ENCODE results near the gene AQP1. TPM values are rescaled to one million over a fixed set of nuclear protein-coding genes. Genes with fewer than 3 reads are reported as not detected.

Gene AQP1
- polyA plus RNA-seq, 2 of the 4 experiments (the other 2 are of a cell fraction): 0.49 to 0.58 TPM

- CTCF ChIA-PET: interaction anchor here (1.0 kb wide), 1 partner anchor 25 kb away, joined by 3 read pairs; no protein-coding TSS in a partner anchor
- WGBS (ENCODE audit: missing lambda C conversion rate): 85% methylated on average over 6 of the region's 6 CpGs
- H3K27ac ChIP-seq: no peak overlapping the region
- H3K4me1 ChIP-seq: no peaks in the 10 kb centered on the region
- no peak for FAIRE-seq
- H3K4me2 ChIP-seq: no peak overlapping the region
- TF ChIP-seq BHLHE40 (IDR thresholded peaks at IDR 0.05; ENCODE audit: low read depth, low read length): no peak
- TF ChIP-seq RNF2 (IDR thresholded peaks at IDR 0.05; ENCODE audit: borderline replicate concordance, low read depth): no peak
- no peak for TF ChIP-seq MAZ (IDR thresholded peaks at IDR 0.05; ENCODE audit: borderline replicate concordance, low read depth, low read length)
- TF ChIP-seq POLR2A (IDR thresholded peaks at IDR 0.05; ENCODE audit: low read length): no peak
- TF ChIP-seq KDM5A (IDR thresholded peaks at IDR 0.05): no peak
- no peak for TF ChIP-seq JUNB (IDR thresholded peaks at IDR 0.05)
- TF ChIP-seq ZSCAN20 (CRISPR knock-in tag; IDR thresholded peaks at IDR 0.05): no peak
- no peak for TF ChIP-seq CHD4 (IDR thresholded peaks at IDR 0.05; ENCODE audit: borderline replicate concordance)
- no peak for TF ChIP-seq HOXB13 (CRISPR knock-in tag; IDR thresholded peaks at IDR 0.05; ENCODE audit: low read depth)
- TF ChIP-seq SREBF2 (IDR thresholded peaks at IDR 0.05): no peak
- no peak overlapping the region for H3K4me3 ChIP-seq
- POLR2A ChIA-PET: no interaction called here
- ATAC-seq: no peak
- H3K9me3 ChIP-seq: no peaks in the 10 kb centered on the region
- no peak for DNase-seq (ENCODE audit: low read depth in 1 of 2, low spot score in 1 of 2)
Measured at GRCh38 chr7:30873656-30874055, 38.0 kb upstream of the AQP1 start.

GRCh38 chr7:30874656-30875302 is 36.9 kb upstream of the AQP1 start:
- TF ChIP-seq HDAC2 (IDR thresholded peaks at IDR 0.05) (no peak), HOXB5 (CRISPR knock-in tag; IDR thresholded peaks at IDR 0.05) (no peak), RAD21 (conservative IDR thresholded peaks at IDR 0.05 in 1 of 2, IDR thresholded peaks at IDR 0.05 in 1 of 2) (no peak), RARB (CRISPR knock-in tag; IDR thresholded peaks at IDR 0.05) (no peak), FOSB (CRISPR knock-in tag; IDR thresholded peaks at IDR 0.05) (no peak), JUNB (IDR thresholded peaks at IDR 0.05) (no peak)
- TF ChIP-seq, protein P1, sequence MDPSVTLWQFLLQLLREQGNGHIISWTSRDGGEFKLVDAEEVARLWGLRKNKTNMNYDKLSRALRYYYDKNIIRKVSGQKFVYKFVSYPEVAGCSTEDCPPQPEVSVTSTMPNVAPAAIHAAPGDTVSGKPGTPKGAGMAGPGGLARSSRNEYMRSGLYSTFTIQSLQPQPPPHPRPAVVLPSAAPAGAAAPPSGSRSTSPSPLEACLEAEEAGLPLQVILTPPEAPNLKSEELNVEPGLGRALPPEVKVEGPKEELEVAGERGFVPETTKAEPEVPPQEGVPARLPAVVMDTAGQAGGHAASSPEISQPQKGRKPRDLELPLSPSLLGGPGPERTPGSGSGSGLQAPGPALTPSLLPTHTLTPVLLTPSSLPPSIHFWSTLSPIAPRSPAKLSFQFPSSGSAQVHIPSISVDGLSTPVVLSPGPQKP (IDR thresholded peaks at IDR 0.05; ENCODE audit: low read depth, low read length): no peak
- TF ChIP-seq, protein P2, sequence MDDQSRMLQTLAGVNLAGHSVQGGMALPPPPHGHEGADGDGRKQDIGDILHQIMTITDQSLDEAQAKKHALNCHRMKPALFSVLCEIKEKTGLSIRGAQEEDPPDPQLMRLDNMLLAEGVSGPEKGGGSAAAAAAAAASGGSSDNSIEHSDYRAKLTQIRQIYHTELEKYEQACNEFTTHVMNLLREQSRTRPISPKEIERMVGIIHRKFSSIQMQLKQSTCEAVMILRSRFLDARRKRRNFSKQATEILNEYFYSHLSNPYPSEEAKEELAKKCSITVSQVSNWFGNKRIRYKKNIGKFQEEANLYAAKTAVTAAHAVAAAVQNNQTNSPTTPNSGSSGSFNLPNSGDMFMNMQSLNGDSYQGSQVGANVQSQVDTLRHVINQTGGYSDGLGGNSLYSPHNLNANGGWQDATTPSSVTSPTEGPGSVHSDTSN (IDR thresholded peaks at IDR 0.05): no peak
- no peak for FAIRE-seq
- Histone ChIP-seq H3K9me3 (no peaks in the 10 kb centered on the region), H3K4me3 (no peak overlapping the region), H3K4me2 (no peak overlapping the region), H3K4me1 (no peaks in the 10 kb centered on the region), H3K27ac (no peak overlapping the region)
- WGBS (ENCODE audit: missing lambda C conversion rate): 73% methylated on average over 5 of the region's 5 CpGs
- DNase-seq (ENCODE audit: low read depth in 1 of 2, low spot score in 1 of 2): no peak
- CTCF ChIA-PET: interaction anchor here (0.8 kb wide), 1 partner anchor 73 kb away, joined by 3 read pairs; no protein-coding TSS in a partner anchor
- ATAC-seq: no peak
- POLR2A ChIA-PET: no interaction called here

DNA sequence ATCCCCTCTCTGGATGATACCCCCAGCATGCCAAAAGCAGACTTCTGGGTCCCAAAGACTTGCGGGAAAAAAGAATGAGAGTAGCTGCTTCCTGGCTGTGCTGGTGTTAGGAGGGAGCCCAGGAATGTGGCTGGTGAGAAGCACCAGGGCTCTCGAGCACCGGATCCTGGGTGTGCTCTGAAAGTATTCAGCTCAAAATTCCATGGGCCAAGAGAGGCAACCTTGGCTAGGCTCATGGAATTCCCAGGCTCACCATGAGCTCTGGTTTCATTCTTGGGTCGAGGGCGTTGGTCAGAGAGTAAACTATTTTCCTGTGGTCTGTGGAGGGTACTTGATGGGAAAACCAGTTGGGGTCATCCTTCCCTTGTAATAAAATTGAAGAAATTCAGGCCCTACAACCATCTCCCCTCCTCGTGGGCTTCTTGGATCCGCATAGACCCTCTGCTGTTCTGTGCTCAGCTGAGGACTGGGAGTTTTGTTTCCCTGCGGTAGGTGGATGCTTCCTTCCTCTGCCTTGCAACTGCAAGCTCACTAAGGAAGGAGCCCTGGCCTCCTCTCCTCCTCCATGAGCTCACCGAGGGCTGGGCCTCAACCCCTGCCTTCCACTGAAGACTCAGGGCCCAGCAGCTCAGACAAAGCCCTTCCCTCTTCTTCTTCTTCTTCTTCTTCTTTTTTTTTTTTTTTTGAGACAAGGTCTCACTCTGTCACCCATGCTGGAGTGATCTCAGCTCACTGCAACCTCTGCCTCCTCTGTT is 34.5 kb upstream of the AQP1 start:
- ATAC-seq: no peak
- H3K9me3 ChIP-seq: no peaks in the 10 kb centered on the region
- ChIA-PET CTCF (interaction anchor here (0.6 to 1.1 kb wide), 3 partner anchors 11 to 245 kb away, joined by 3 to 5 read pairs (median 3); no protein-coding TSS in a partner anchor), POLR2A (interaction anchor here (0.6 kb wide), 1 partner anchor 246 kb away, joined by 3 read pairs; no protein-coding TSS in a partner anchor)
- FAIRE-seq: no peak
- no peak overlapping the region for H3K27ac ChIP-seq
- no peak overlapping the region for H3K4me3 ChIP-seq
- TF ChIP-seq RFX5 (IDR thresholded peaks at IDR 0.05) (no peak), SREBF2 (IDR thresholded peaks at IDR 0.05) (no peak), JUN (IDR thresholded peaks at IDR 0.05) (no peak), SMC3 (IDR thresholded peaks at IDR 0.05) (no peak), ZNF302 (CRISPR knock-in tag; IDR thresholded peaks at IDR 0.05) (no peak), ZFP36 (IDR thresholded peaks at IDR 0.05; ENCODE audit: borderline replicate concordance, partially characterized antibody) (no peak), ZSCAN20 (CRISPR knock-in tag; IDR thresholded peaks at IDR 0.05) (no peak), RARB (CRISPR knock-in tag; IDR thresholded peaks at IDR 0.05) (no peak), KDM1A (IDR thresholded peaks at IDR 0.05; ENCODE audit: low read depth) (no peak), HMGXB4 (CRISPR knock-in tag; IDR thresholded peaks at IDR 0.05; ENCODE audit: borderline replicate concordance) (no peak)
- 78% methylated on average over 9 of the region's 9 CpGs for WGBS (ENCODE audit: missing lambda C conversion rate)
- H3K4me2 ChIP-seq: no peak overlapping the region
- no peak for DNase-seq (ENCODE audit: low read depth in 1 of 2, low spot score in 1 of 2)
- H3K4me1 ChIP-seq: no peaks in the 10 kb centered on the region

Measured in A549 (cell line).